Fibroblast of gingiva (primary cell): ENCODE data around the gene GSTM4.

ENCODE experiments used
- DNase-seq: peaks from one replicate; pipeline ENCODE4 v3.0.0-alpha.2; 2011; ENCODE audit warnings: low read depth

Gene GSTM4

DNA sequence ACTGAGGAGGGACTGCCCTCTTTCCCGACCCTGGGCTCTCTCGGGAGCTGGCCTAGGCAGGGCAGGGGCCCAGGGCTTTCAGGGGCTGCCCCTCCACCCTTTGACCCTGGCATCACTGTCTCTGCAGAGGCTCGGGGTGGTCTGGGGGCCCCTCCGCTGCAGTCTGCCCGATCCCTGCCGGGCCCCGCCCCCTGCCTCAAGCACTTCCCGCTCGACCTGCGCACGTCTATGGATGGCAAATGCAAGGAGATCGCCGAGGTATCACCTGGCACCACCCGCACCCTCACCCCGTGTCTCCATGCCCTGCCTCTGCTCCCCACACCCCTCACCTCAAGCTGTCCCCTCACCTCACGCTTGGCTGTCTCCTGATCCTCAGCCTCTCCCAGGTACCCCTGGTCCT, 30.7 kb upstream of the GSTM4 start:
- DNase-seq = no peak

DNA sequence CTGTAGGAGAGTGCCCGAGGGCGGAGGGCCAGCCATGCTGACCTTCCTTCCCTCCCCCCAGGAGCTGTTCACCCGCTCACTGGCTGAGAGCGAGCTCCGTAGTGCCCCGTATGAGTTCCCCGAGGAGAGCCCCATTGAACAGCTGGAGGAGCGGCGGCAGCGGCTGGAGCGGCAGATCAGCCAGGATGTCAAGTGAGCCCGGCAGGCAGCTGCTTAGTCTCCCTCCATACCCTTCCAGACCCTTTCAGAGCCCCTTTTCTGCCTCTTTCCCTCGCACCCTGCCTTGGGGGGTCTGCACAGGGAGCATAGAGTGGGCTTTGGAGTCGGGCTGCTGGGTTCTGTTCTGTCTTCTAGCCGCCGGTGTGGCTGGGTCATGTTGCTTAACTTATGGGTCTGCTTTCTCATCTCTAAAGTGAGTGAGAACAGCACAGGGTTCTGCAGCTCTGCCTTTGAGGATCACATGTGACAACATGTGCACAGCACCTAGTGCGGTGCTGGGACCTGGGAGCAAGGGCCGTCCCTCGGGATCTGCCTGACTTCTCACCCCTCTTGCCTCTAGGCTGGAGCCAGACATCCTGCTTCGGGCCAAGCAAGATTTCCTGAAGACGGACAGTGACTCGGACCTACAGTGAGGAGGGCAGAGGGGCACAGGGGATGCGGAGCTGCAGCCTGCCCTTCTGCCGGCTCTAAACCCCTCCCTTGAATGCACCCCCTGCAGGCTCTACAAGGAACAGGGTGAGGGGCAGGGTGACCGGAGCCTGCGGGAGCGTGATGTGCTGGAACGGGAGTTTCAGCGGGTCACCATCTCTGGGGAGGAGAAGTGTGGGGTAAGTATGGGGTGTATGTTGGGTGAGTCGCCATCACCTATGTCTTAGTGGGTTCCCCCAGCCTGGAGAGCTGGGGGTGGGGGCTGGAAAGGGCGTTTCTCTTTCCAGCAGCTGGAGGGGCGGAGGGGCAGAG, 30.0 kb upstream of the GSTM4 start:
- no peak for DNase-seq

DNA sequence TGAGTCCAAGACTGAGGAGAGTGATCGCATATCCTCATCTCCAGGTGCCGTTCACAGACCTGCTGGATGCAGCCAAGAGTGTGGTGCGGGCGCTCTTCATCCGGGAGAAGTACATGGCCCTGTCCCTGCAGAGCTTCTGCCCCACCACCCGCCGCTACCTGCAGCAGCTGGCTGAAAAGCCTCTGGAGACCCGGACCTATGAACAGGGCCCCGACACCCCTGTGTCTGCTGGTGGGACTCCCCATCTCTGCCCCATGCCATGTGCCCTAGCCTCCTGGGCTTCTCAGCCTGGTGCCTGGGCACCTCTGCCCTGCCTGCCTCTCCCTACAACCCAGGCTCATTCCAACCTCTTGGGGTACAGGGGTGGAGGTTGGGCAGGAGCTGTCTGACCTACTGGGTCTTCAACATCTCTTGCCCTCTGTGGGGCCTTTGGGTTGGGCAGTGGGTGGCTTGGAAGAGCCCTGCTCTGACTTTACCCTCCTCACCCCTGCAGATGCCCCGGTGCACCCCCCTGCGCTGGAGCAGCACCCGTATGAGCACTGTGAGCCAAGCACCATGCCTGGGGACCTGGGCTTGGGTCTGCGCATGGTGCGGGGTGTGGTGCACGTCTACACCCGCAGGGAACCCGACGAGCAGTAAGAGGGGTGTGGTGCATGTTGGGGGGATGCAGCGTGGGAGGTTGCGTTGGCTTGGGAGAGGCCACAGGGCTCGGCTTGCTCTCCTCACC, 29.1 kb upstream of the GSTM4 start:
- no peak for DNase-seq

DNA sequence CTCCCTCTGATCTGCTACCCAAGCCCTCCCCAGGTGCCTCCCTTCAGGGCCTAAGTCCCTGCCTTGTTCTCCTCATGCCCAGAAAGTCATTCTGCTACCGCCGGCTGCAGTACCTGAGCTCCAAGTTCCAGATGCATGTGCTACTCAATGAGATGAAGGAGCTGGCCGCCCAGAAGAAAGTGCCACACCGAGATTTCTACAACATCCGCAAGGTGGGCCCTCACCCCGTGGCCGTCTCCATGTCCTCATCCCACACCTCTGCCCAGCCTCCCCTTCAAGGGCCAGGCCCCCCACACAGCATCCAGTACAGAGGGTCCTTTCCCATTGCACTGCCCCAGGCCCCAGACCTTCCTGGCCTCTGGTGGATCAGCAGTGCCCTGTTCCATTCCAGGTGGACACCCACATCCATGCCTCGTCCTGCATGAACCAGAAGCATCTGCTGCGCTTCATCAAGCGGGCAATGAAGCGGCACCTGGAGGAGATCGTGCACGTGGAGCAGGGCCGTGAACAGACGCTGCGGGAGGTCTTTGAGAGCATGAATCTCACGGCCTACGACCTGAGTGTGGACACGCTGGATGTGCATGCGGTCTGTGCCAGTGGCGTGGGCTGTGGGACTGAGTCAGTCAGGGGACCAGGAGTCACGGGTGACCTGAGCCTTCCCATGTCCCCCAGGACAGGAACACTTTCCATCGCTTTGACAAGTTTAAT, 28.1 kb upstream of the GSTM4 start:
- DNase-seq = no peak

DNA sequence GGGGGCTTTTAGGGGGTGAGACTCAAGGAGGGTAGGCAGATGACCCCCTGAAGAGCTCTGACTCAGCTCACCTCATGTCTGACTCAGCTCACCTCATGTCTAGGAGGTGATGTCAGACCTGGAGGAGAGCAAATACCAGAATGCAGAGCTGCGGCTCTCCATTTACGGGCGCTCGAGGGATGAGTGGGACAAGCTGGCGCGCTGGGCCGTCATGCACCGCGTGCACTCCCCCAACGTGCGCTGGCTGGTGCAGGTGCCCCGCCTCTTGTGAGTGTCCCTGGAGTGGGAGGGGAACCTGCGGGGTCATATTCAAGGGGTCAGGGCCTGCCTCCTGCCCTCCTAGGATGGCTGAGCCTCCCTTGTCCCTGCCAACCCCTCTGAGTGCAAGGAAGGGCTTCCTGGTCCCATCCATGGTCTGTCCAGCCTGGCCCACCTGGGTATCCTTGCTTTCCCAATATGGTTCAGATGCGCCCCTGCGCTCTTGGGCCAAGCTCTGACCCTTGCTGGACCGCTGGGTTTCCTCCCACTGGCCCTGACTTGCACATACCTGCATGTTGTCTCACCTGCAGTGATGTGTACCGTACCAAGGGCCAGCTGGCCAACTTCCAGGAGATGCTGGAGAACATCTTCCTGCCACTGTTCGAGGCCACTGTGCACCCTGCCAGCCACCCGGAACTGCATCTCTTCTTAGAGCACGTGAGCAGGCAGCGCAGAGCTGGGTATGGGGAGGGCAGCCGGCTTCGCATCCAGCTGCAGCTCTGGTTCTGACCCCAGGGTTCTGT, 27.2 kb upstream of the GSTM4 start:
- DNase-seq = no peak

DNA sequence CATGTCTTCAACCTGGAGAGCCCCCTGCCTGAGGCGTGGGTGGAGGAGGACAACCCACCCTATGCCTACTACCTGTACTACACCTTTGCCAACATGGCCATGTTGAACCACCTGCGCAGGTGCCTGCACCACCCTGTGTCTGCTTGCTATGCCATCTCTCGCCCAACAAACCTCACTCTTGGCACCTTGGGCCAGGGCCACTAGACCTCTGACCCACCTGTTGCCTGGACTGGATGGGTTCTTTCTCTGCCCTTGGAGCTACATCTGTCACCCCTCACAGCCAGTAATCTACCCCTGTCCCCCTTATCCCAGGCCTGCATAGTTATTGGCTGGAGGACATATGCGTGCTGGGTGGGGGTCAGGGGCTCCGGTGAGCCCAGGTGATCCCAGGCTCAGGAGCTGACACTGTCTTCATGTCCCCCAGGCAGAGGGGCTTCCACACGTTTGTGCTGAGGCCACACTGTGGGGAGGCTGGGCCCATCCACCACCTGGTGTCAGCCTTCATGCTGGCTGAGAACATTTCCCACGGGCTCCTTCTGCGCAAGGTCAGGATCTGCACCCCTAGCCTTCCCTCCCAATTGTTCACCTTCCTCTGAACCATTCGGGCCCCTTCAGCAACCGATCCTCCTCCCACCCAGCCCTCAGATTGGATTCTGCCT, 26.4 kb upstream of the GSTM4 start:
- no peak for DNase-seq

DNA sequence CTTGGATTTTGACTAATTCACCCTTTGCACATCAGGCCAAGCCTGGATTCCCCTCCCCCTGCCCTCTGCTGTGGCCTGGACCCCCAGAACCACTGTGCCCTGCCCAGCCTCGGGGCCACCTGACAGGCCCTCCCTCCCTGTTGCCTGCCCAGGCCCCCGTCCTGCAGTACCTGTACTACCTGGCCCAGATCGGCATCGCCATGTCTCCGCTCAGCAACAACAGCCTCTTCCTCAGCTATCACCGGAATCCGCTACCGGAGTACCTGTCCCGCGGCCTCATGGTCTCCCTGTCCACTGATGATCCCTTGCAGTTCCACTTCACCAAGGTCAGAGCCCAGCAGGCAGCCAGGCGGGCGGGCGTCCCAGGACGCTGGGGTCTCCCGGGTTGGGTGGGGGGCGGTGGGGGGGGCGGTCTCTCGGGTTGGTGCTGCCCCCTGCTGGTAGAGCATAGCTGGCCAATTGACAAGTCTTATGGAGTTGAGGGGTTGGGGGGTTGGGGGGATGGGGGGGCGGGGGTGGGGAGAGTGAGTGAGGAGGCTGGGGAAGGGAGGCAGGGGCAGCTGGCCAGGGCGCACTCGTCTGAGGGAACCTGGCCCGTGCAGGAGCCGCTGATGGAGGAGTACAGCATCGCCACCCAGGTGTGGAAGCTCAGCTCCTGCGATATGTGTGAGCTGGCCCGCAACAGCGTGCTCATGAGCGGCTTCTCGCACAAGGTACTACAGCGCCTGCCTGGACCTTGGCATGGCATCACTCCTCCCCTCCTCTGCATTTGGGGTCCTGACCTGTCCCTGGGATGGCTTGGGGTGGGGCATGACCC, 25.6 kb upstream of the GSTM4 start:
- no peak for DNase-seq

DNA sequence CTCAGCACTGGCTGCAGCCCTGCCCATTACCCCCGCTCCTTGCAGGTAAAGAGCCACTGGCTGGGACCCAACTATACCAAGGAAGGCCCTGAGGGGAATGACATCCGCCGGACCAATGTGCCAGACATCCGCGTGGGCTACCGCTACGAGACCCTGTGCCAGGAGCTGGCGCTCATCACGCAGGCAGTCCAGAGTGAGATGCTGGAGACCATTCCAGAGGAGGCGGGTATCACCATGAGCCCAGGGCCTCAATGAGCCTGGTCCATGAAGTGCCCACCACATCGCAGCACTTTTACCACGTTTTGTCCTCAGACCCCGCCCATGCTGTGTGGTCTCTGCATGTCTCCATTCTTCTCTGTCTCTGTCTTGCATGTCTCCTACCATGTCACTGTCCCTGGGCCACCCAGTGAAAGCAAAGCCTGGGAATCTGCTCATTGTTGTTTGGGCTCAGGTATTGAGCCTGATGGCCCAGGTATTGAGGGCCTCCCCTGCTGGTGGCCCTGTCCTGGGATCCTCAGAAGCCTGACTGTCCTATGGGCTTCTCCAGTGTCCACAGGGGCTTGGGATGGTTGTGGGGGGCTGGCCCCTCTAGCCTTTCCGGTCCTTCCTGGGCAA, 24.9 kb upstream of the GSTM4 start:
- DNase-seq = no peak

DNA sequence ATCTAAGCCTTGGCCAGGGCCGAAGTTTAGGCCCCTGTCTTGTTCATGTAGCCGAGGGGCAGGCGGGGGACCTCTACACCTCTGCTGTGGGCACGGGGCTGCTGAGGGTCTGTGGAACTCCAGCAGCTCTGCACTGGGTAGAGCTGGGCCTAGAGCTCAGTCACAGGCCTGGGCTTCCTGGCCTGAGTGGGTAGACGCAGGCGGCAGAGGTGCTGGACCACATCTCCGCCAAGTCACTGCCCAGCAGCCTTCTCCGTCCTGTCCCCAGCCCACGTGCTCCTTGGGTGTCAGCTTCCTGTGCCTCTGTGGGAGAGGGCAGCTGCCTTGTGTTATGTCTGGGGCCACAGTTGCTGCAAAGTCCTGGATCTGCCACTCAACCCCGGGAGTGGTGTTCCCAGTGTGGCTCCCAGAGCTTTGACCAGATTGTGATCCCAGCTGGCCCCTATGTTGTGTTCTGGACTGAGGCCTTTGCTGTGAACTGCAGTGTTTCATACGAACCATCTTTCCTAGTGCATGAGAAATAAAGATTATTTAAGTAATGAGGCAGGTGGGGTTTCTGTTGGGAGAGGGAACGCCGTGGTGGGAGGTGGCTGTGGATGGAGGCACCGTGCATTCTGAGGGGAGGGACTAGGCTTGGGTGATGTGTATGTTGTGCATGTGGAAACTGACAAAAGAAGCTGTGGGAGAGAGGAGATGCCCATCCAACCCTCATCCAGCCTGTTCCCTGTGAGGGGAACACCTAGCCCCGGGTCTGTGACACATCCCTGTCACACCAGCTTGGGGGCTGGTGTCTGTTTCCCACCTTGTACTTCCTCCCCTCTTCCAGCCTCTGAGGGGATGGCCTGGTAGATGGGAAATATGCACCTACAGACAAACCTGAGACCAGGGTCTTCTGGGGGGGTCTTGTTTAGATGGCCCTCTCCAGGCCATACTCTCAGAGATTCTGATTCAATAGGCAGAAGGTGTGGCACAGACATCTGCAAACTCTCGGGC, 24.1 kb upstream of the GSTM4 start:
- no peak for DNase-seq

DNA sequence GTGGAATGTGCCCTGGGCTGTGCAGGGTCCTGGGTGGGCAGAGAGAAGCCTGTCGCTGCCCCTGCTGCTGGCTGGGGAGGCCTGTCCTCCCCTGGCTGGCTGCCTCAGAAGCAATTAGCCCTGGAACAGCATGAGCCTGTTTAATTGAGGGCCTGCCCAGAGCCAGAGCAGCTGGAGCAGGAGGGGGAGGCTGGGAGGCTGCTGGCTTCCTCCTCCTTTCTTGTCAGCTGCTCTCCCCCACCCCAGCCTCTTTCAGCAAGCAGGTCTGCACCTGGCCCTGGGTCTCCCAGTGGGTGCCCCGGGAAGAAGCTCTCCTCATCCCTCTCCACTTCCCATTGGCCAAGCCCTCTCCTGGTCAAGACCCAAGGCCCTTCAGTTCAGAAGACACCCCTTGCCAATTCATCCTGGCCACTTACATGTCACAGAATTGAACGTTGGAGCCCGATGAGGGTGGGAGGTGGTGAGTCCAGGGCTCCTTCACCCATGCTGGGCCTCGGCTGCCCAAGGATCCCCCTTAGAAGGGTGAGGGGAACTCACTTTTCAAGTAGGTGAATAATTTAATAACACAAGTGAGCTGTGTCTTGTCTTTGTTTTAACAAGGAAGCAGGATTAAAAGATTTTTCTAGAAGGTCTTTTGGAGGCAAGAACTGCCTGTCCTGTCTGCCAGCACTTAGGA, 23.1 kb upstream of the GSTM4 start:
- no peak for DNase-seq

DNA sequence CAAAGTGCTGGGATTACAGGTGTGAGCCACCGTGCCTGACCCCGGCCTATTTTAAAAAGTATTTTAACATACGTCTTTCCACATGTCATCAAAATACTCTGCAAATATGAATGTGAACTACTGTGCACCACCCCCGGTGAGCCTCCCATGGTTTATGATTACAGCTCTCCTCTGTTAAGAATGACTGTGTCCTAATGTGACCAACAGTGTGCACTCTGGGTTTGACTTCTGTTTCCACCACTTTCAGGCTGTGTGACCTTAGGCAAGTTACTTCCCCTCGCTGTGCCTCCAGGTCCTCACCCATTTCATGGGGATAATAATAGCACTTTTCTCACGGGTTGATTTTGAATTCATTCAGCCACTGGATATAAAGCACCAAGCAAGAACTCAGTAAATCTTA, 21.6 kb upstream of the GSTM4 start:
- DNase-seq = no peak

DNA sequence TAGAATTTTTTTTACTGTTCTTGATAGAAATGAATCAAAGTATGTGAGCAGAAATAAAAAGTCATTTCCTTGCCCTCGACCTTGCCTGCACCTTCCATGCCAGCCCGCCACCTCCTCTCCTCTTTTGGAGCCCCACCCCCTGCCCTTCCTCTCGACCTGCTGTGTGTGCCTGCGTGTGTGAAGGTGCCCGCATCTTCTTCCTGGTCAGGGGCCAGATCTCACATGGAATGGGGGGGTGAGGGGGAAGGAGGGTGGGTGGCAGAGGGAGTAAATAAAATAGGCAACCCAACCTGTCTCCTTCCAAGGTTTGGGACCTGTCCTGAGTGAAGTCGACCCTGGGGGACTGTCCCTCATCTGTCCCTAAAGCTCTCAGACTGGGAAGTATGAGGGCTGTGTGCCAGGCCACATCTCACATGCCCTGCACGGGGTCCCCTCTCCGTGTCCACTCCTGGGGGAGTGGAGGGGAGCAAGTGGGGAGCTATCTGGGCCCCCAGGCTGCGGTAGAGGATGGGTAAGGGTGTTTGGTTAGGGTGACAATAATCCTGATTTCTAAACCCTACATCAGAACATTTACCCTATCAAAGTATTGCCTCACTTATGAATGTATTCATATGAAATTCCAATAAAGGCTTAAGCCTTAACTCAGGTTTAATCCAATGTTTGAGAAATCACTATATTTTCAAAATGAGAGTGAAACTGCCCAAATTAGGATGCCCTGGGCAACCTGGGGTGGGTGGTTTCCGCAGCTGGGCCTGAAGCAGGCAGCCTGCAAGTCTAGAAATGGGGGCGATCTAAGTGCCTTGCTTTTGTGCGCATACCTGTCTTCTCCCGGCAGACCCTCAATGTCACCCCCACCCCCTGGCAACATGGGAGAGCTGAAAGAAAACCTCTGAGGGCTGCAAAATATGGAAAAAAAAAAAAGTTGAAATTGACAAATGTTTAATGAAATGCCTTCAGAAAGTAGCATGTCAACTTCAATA, 20.8 kb upstream of the GSTM4 start:
- no peak for DNase-seq

DNA sequence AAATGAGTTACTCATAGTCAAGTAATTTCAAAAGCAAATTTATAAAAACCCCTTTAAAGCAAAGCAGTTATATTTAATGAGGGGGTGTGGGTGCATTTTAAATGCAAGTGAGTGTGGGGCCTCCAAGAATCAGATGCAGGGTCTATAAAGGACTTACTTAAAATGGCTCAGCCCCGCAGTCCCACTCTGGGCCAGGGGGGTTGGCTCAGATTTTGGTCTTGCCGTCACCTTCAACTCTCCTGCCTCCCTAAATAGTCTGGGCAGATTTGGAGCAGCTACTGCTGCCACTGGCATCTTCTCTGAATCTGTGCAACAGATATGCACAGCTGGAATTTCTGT, 20.1 kb upstream of the GSTM4 start:
- DNase-seq = no peak

DNA sequence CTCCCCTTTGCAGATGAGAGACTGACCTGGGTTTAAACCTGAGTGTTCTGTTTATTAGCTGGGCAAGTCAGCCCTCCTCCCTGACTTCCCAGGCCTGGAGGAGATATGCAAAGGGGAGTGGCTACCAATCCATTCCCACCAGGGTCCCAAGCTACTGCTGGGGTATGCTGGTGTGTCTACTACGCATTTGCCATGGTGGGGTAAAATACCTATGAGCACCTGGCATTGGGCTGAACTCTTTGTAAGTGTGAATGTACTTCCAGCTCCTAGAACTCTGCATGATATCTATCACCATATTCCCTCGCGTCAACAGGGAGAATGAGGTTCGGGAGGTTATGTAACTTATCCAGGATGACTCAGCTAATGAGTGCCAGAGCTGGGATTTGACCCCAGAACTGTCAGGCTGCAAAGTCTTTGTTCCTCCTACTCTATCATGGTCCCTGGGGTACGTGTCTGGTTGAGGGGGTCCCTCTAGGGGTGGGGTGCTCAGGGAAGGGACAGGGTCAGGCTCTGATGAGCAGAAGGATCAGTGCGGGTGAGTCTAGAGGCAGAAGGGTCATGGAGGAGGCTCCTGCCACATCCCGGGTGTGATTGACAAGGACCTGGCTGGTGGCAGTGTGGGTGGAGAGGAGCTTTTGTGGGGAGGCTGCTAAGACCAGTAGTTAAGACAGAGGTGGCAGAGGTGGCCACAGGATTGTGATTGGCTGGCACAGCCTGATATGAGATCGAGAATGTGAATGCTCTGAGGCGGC, 19.5 kb upstream of the GSTM4 start:
- DNase-seq = no peak

DNA sequence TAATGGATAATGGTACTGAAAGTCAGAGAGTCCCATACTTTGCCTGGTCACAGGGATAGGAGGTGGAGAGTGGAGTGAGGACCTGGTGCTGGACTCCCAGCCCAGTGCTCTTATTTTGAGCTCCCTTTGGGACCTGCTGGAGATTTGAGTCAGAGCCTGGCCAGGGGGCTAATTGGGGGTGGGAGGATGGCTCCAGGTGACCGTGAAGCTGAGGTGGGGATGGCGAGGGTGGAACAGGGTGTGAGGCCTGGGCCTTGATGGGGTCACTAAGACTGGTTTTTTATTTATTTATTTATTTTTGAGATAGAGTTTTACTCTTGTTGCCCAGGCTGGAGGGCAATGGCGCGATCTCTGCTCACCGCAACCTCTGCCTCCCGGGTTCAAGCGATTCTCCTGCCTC, 18.5 kb upstream of the GSTM4 start:
- DNase-seq = no peak

DNA sequence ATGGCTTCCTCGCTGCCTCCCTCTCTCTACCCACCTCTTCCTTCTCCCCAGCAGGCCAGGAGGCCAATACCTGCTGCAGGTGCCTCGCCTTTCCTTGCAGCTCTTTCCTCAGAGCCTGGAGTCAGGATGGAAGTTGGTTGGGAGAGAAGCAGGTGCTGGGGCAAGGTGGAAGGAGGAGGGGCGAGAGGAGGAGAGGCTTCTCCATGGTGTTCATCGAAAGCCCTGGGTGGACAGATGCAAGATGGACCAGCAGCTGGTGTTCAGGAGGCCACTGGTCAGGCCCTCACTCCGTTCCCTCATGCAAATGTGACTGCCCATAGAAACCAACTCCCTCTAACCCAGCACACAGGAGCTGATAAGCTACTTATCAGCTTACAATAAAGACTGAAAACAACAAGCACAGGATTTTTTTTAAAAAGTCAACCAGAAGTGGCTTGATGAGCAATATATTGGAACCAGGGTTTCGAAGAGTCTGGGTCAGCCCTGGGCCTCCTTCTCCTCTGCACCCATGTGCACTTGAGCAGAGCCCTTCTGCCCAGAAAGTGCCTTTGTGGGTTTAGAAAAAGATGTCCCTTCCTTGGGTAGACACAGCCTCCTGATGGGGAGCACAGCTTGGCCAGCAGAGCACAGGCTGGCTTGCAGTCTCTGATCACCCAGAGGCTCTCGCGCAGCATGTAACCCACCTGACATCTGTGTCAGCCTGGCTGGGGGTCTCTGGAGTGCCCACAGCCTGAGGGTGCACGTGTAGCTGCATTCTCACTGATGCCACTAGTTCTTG, 16.6 kb upstream of the GSTM4 start:
- DNase-seq = no peak
